Measurements from ENCODE around the gene NECAP2.
"Not testable (repeated sequence)": the region's sequence is repeated elsewhere in the genome, so short reads cannot be mapped to it uniquely, and the experiment has no call there.

Gene NECAP2

GRCh38 chr1:16497474-16497904, 57.0 kb downstream of the NECAP2 start:
- peak; percentile 48 for DNase-seq (ENCODE audit: low spot score)

GRCh38 chr1:16498047-16498446, 57.5 kb downstream of the NECAP2 start:
- not testable (repeated sequence) for DNase-seq (ENCODE audit: low spot score)

- DNase-seq (ENCODE audit: low spot score), result peak; percentile 96
Measured at GRCh38 chr1:16498573-16499413, 58.3 kb downstream of the NECAP2 start.

- not testable (repeated sequence) for DNase-seq (ENCODE audit: low spot score)
Measured at GRCh38 chr1:16500466-16500865, 59.9 kb downstream of the NECAP2 start.

- DNase-seq (ENCODE audit: low spot score), result not testable (repeated sequence)
Measured at GRCh38 chr1:16500975-16501374, 60.5 kb downstream of the NECAP2 start.

GRCh38 chr1:16501446-16501845, 60.9 kb downstream of the NECAP2 start:
- not testable (repeated sequence) for DNase-seq (ENCODE audit: low spot score)

- DNase-seq (ENCODE audit: low spot score), result no peak
Measured at GRCh38 chr1:16503494-16503893, 63.0 kb downstream of the NECAP2 start.

GRCh38 chr1:16505870-16506269, 65.3 kb downstream of the NECAP2 start:
- DNase-seq (ENCODE audit: low spot score), result not testable (repeated sequence)

- not testable (repeated sequence) for DNase-seq (ENCODE audit: low spot score)
Measured at GRCh38 chr1:16506364-16507136, 66.0 kb downstream of the NECAP2 start.

GRCh38 chr1:16508861-16509445, 68.4 kb downstream of the NECAP2 start:
- DNase-seq (ENCODE audit: low spot score), result peak; percentile 77

Measured in NAMALWA (cell line).